Activated CD8-positive, alpha-beta T cell treated with anti-CD3 and anti-CD28 coated beads for 36 hours (primary cell): ENCODE measurements around the gene FLACC1. TPM values are rescaled to one million over a fixed set of nuclear protein-coding genes. Genes with fewer than 3 reads are reported as not detected.

ENCODE experiments used
- ATAC-seq: fragments of 200-7000 bp; cut with Tn5 transposase; one replicate; pipeline ENCODE4 v1.10.0; 2021; ENCODE audit warnings: mild to moderate bottlenecking, moderate library complexity
- CTCF ChIA-PET: fragments of 350-600 bp; sonication (Branson Sonifier 250); formaldehyde crosslinking; loops from one replicate; lab custom pipeline; 2021; ENCODE audit warnings: antibody characterized with exemption; lab: Charles Lee
- POLR2A ChIA-PET: fragments of 350-600 bp; sonication (Branson Sonifier 250); formaldehyde crosslinking; loops from one replicate; lab custom pipeline; 2021; ENCODE audit warnings: antibody characterized with exemption; lab: Charles Lee
- DNase-seq: peaks from one replicate; pipeline ENCODE4 v3.0.0-alpha.2; 2020
- H3K27ac Mint-ChIP-seq: one replicate; pipeline ENCODE4 v1.8.0; 2021; ENCODE audit warnings: mild to moderate bottlenecking, mixed read lengths
- H3K27me3 Mint-ChIP-seq: one replicate; pipeline ENCODE4 v1.8.0; 2021; ENCODE audit warnings: mixed read lengths
- H3K36me3 Mint-ChIP-seq: one replicate; pipeline ENCODE4 v1.8.0; 2021; ENCODE audit warnings: low read depth, mixed read lengths
- H3K4me1 Mint-ChIP-seq: one replicate; pipeline ENCODE4 v1.8.0; 2021; ENCODE audit warnings: low read depth, mixed read lengths
- H3K4me3 Mint-ChIP-seq: one replicate; pipeline ENCODE4 v1.8.0; 2021; ENCODE audit warnings: mild to moderate bottlenecking, moderate library complexity, mixed read lengths
- H3K9me3 Mint-ChIP-seq: one replicate; pipeline ENCODE4 v1.8.0; 2021; ENCODE audit warnings: mixed read lengths
- CTCF ChIP-seq: fragments of 200-600 bp; IDR thresholded peaks from one replicate; pipeline ENCODE4 v1.8.0; 2022; ENCODE audit warnings: antibody characterized with exemption, mild to moderate bottlenecking
- intact Hi-C: fragments of 100-400 bp; cut with micrococcal nuclease; formaldehyde crosslinking; loops from one replicate; pipeline ENCODE4 v1.10.0; 2022
- total RNA-seq, 2 experiments: library from RNA; stranded (reverse); gene quantifications; one replicate each; pipeline ENCODE4 v1.2.3, GENCODE V29; 2021

Gene FLACC1
- total RNA-seq, 2 experiments from 2014 or later = 0.59 to 0.76 TPM

- Mint-ChIP-seq H3K36me3 (peaks cover 16% of the 10 kb centered on the region), H3K9me3 (no peaks in the 10 kb centered on the region), H3K4me3 (no peak overlapping the region), H3K27me3 (no peaks in the 10 kb centered on the region), H3K4me1 (peaks cover 47% of the 10 kb centered on the region), H3K27ac (no peak overlapping the region)
- ChIA-PET POLR2A (no interaction called here), CTCF (interaction anchor here (0.8 to 1.4 kb wide), 3 partner anchors 12 to 170 kb away, joined by 3 read pairs; no protein-coding TSS in a partner anchor)
- intact Hi-C loops = no loop called here
- ATAC-seq (no peak), DNase-seq (no peak)
- no peak for TF ChIP-seq CTCF
These were observed 45.8 kb upstream of the FLACC1 start for GRCh38 chr2:201402651-201403562.

GRCh38 chr2:201401815-201402214, 44.7 kb upstream of the FLACC1 start:
- intact Hi-C loops = no loop called here
- DNase-seq = no peak
- H3K36me3 Mint-ChIP-seq = peaks cover 13% of the 10 kb centered on the region
- ChIA-PET POLR2A (no interaction called here), CTCF (interaction anchor here (1.1 to 1.4 kb wide), 2 partner anchors 13 to 23 kb away, joined by 3 read pairs; no protein-coding TSS in a partner anchor)
- no peaks in the 10 kb centered on the region for H3K9me3 Mint-ChIP-seq
- no peak for TF ChIP-seq CTCF
- H3K4me3 Mint-ChIP-seq = no peak overlapping the region
- peaks cover 41% of the 10 kb centered on the region for H3K4me1 Mint-ChIP-seq
- no peak for ATAC-seq
- H3K27ac Mint-ChIP-seq = no peak overlapping the region
- H3K27me3 Mint-ChIP-seq = no peaks in the 10 kb centered on the region

GRCh38 chr2:201396595-201396994, 39.5 kb upstream of the FLACC1 start:
- peaks cover 7% of the 10 kb centered on the region for H3K4me1 Mint-ChIP-seq
- H3K4me3 Mint-ChIP-seq = no peak overlapping the region
- ChIA-PET CTCF (interaction anchor here (0.9 to 2.6 kb wide), 3 partner anchors 11 to 164 kb away, joined by 3 to 7 read pairs (median 4); no protein-coding TSS in a partner anchor), POLR2A (interaction anchor here (0.7 kb wide), 1 partner anchor 9 kb away, joined by 3 read pairs; no protein-coding TSS in a partner anchor)
- intact Hi-C loops = no loop called here
- DNase-seq = no peak
- peaks cover 18% of the 10 kb centered on the region for H3K36me3 Mint-ChIP-seq
- ATAC-seq = no peak
- no peak overlapping the region for H3K27ac Mint-ChIP-seq
- TF ChIP-seq CTCF = no peak
- H3K9me3 Mint-ChIP-seq = no peaks in the 10 kb centered on the region
- H3K27me3 Mint-ChIP-seq = no peaks in the 10 kb centered on the region

- Mint-ChIP-seq H3K36me3 (peaks cover 40% of the 10 kb centered on the region), H3K9me3 (peaks cover 2% of the 10 kb centered on the region), H3K27ac (no peak overlapping the region), H3K4me1 (no peaks in the 10 kb centered on the region), H3K27me3 (no peaks in the 10 kb centered on the region), H3K4me3 (no peak overlapping the region)
- CTCF ChIA-PET = interaction anchor here (0.8 to 0.9 kb wide), 2 partner anchors 104 to 146 kb away, joined by 3 read pairs; no protein-coding TSS in a partner anchor
- no peak for TF ChIP-seq CTCF
- intact Hi-C loops = no loop called here
- POLR2A ChIA-PET = no interaction called here
- ATAC-seq = no peak
- DNase-seq = no peak
These were observed 26.0 kb upstream of the FLACC1 start for GRCh38 chr2:201383136-201383535.
